ENCODE measurements around the gene DDX39B. TPM values are rescaled to one million over a fixed set of nuclear protein-coding genes. Genes with fewer than 3 reads are reported as not detected.
"Not testable (repeated sequence)": the region's sequence is repeated elsewhere in the genome, so short reads cannot be mapped to it uniquely, and the experiment has no call there.

DDX39B gene
- total RNA-seq, 1 donor: 463 TPM

DNA sequence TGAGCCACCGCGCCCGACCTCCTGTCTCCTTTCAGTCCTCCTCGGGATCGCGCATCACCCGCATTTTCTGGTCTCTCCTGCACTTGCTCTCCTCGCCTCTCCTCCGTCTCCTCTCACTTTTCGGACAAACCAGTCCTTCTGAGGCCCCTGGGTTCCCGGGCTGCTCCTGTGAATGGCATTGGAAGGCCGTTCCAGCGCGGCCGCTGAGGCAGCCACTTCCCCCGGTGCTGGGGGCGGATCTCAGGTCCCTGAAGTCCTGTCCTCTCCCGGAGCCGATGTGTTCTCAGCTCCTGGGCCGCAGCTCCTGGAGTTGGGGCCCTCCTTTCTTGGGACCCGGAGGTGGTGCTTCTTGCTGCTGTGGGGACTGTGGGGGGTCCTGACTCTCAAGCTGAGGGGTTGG, 43.1 kb downstream of the DDX39B start:
- DNase-seq (ENCODE audit: low read depth): no peak
- TF ChIP-seq, protein P1, sequence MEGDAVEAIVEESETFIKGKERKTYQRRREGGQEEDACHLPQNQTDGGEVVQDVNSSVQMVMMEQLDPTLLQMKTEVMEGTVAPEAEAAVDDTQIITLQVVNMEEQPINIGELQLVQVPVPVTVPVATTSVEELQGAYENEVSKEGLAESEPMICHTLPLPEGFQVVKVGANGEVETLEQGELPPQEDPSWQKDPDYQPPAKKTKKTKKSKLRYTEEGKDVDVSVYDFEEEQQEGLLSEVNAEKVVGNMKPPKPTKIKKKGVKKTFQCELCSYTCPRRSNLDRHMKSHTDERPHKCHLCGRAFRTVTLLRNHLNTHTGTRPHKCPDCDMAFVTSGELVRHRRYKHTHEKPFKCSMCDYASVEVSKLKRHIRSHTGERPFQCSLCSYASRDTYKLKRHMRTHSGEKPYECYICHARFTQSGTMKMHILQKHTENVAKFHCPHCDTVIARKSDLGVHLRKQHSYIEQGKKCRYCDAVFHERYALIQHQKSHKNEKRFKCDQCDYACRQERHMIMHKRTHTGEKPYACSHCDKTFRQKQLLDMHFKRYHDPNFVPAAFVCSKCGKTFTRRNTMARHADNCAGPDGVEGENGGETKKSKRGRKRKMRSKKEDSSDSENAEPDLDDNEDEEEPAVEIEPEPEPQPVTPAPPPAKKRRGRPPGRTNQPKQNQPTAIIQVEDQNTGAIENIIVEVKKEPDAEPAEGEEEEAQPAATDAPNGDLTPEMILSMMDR (IDR thresholded peaks at IDR 0.05; ENCODE audit: insufficient read depth, low read depth, low read length): no peak
- H3K4me3 ChIP-seq (ENCODE audit: low read depth, low read length): peak overlapping the region; percentile 45

DNA sequence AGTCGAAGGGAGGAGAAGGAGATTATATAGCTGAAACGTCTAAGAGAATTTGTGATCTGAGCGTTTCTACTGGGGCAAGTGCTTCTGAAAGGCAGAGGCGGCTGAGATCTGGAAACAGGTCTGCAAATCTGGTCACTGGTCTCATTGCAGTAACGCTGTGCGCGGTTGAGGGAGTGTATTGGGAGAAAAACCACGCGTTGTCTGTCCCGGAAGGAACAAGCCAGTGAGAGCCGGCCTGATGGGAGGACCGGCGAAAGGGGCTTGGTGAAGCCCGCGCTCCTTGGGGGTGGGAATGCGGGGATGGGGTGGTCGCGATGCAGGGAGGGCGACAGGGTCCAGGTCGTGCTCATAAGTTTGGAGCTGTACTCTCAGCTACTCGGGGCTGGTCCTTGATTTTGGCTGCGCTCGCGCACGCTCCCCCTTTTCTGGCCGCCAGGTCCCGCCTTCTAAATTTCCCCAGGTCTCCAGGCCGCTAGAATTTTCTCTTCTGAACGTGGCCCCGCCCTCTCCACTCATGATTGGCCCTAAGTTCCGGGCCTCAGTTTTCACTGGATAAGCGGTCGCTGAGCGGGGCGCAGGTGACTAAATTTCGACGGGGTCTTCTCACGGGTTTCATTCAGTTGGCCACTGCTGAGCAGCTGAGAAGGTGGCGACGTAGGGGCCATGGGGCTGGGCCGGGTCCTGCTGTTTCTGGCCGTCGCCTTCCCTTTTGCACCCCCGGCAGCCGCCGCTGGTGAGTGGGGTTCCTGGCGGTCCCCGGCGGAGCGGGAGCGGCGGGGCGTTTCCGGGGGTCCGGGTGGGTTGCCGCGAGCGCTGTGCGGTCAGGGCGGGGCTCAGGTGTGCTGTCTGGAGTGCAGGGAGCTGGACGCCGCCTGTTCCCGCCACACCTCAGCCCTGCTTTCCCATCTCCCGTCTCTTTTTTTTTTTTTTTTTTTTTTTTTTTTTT, 44.0 kb downstream of the DDX39B start, which contains the start of gene MICB:
TSS of gene MICB (plus strand) at position 615 of the 946 bp plus-strand sequence. CDS start at position 664, 49 bp downstream.
- peak; percentile 79 for DNase-seq (ENCODE audit: low read depth)

DNA sequence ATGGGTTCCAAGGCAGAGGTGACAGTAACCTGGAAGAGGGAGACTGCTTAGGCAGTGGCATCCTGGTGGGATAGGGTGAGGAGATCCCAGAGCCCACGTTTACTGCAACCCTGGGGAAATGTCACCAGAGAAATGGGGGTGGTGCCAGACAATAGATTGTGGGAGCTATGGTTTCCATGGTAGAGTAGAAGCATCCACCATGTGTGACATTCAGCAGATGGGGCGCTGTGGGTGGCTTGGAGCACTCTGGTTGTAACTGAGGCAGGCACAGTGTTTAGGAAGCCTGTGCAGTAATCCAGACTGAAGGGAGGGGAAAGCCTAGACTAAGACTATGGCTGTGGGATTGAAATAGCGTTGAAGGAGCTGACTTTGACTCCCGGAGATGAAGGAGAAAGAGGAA, 45.0 kb downstream of the DDX39B start:
- not testable (repeated sequence) for DNase-seq (ENCODE audit: low read depth)
- H3K4me3 ChIP-seq (ENCODE audit: low read depth, low read length): peak overlapping the region; percentile 69

More for the DNA sequence above, 44.0 kb downstream of the DDX39B start, which contains the start of gene MICB:
- TF ChIP-seq, protein P1 (IDR thresholded peaks at IDR 0.05; ENCODE audit: insufficient read depth, low read depth, low read length): no peak
- H3K4me3 ChIP-seq (ENCODE audit: low read depth, low read length): peak within 1 kb of the TSS; percentile 69

DNA sequence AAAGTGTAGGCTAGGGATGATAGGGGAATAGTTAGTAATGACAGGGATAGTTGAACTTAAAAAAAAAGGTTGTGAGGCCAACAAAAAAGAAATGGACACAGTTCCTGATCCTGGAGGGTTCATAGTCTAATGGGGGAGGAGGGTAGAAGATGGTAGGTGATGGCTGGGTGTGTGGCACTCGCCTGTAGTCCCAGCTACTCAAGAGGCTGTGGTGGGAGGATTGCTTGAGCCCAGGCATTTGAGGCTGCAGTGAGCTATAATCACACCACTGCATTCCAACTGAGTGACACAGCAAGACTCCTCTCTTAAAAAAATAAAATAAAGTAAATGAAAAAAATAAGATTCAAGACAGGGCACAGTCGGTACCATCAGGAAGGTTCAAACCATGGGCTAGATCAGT, 46.2 kb downstream of the DDX39B start:
- peak overlapping the region; percentile 68 for H3K4me3 ChIP-seq (ENCODE audit: low read depth, low read length)
- TF ChIP-seq, protein P1 (IDR thresholded peaks at IDR 0.05; ENCODE audit: insufficient read depth, low read depth, low read length): no peak
- DNase-seq (ENCODE audit: low read depth): peak; percentile 51

DNA sequence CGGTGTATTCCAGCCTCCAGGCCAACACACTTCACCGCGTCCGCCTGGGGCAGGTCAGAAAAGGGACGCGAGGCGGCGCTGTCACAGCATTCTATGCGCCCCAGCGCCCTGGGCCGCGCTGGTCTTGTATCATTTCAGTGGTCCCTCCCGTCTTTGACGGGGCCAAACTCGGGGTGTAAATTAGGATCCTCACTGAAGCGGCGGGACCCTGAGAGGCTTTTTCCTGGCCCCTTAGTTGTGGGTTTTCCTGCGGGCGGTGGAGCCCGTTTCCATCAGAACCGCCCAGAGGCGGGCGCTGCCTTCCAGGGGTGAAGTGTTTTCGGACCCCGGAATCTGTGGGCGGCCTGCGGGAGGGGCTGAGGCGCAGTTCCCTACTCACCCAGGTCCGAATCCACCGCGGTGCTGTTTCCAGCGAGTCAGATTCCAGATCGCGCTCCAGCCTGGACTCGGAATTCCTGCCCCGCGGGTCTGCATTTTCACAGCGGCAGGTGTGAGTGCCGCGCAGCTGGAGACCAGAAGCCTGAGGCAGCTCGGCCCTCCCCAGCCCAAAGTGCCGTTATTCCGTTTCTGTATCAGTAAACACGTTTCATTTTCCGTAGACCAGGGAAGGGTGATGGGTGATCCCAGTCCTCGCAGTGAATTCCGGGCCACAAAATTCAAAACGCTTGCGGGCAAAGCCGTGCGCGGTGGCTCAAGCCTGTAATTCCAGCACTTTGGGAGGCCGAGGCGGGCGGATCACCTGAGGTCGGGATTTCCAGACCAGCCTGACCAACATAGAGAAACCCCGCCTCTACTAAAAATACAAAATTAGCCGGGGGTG, 47.7 kb downstream of the DDX39B start:
- peak overlapping the region; percentile 68 for H3K4me3 ChIP-seq (ENCODE audit: low read depth, low read length)
- peak; percentile 73 for DNase-seq (ENCODE audit: low read depth)
- TF ChIP-seq, protein P1 (IDR thresholded peaks at IDR 0.05; ENCODE audit: insufficient read depth, low read depth, low read length): peak; percentile 90

DNA sequence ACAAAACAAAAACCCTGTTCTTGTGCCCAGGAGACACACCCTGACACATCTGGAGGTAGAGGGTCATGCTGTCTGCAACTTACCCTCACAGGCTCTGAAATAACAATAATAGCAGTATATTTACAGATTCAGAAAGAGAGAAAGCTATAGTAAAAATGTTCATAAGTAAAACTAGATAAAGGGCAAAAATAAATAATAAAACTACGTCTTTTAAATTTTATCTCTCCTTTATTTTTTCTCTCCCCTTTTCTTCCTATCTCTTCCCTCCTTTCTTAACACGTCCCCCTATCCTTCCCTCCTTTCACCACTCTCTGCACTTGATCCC, 48.3 kb downstream of the DDX39B start:
- peak overlapping the region; percentile 68 for H3K4me3 ChIP-seq (ENCODE audit: low read depth, low read length)
- not testable (repeated sequence) for DNase-seq (ENCODE audit: low read depth)

DNA sequence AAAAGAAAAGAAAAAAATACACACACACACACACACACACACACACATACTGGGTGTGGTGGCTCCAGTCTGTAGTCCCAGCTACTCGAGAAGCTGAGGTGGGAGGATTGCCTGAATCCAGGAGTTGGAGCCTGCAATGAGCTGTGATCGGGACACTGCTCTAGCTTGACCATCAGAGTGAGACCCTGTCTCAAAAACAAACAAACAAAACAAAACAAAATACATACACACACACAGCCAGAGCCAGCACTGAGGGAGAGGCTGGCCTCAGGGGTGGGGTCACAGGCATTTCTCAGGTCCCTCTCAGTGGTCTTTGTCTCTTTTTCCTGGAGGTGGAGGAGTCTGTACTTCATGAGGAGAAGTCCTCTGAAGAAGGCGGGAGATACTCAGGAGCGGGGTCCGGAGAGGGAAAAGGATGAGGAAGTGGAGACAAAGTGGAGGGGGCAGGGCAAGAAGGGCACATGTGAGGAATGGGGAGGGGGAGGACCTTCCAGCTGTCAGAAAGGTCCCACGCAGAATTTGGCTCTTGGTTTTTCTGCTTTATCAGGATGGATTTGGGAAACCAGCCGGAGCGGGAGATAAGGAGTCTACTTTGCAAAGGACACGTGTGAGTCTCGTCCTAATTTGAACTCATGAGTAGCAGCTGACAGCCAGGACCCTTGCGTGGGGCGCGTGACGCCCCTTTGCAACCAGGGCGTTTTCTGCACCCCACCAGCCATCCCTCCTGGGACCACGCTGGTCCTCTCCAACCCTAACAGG, 51.5 kb downstream of the DDX39B start:
- H3K4me3 ChIP-seq (ENCODE audit: low read depth, low read length): no peak overlapping the region
- no peak for DNase-seq (ENCODE audit: low read depth)
- TF ChIP-seq, protein P1 (IDR thresholded peaks at IDR 0.05; ENCODE audit: insufficient read depth, low read depth, low read length): no peak
